ENCODE data around the gene ASTN1.

ASTN1 gene

GRCh38 chr1:176866011-176866714 is 298.3 kb downstream of the ASTN1 start:
- no peak for DNase-seq

- DNase-seq, result no peak
These were observed 300.3 kb downstream of the ASTN1 start for GRCh38 chr1:176864211-176864610.

GRCh38 chr1:176863613-176864012 is 300.9 kb downstream of the ASTN1 start:
- no peak for DNase-seq

- no peak for DNase-seq
These were observed 306.0 kb downstream of the ASTN1 start for GRCh38 chr1:176858433-176858916.

GRCh38 chr1:176857632-176858031 is 306.9 kb downstream of the ASTN1 start:
- no peak for DNase-seq

GRCh38 chr1:176854758-176855745 is 309.5 kb downstream of the ASTN1 start:
- no peak for DNase-seq

GRCh38 chr1:176854121-176854520 is 310.4 kb downstream of the ASTN1 start:
- DNase-seq, result no peak

GRCh38 chr1:176853503-176853902 is 311.0 kb downstream of the ASTN1 start:
- no peak for DNase-seq

- no peak for DNase-seq
These were observed 312.4 kb downstream of the ASTN1 start for GRCh38 chr1:176852124-176852523.

- no peak for DNase-seq
These were observed 313.6 kb downstream of the ASTN1 start for GRCh38 chr1:176850871-176851270.

- DNase-seq, result no peak
These were observed 315.2 kb downstream of the ASTN1 start for GRCh38 chr1:176849281-176849680.

- DNase-seq, result no peak
These were observed 317.5 kb downstream of the ASTN1 start for GRCh38 chr1:176847052-176847451.

- no peak for DNase-seq
These were observed 320.9 kb downstream of the ASTN1 start for GRCh38 chr1:176843352-176844297.

- no peak for DNase-seq
These were observed 323.3 kb downstream of the ASTN1 start for GRCh38 chr1:176841238-176841637.

- no peak for DNase-seq
These were observed 325.3 kb downstream of the ASTN1 start for GRCh38 chr1:176839216-176839615.

GRCh38 chr1:176838276-176838995 is 326.1 kb downstream of the ASTN1 start:
- no peak for DNase-seq

- no peak for DNase-seq
These were observed 326.8 kb downstream of the ASTN1 start for GRCh38 chr1:176837708-176838107.

GRCh38 chr1:176831150-176831549 is 333.4 kb downstream of the ASTN1 start:
- DNase-seq, result no peak

- DNase-seq, result no peak
These were observed 335.3 kb downstream of the ASTN1 start for GRCh38 chr1:176829261-176829660.

- no peak for DNase-seq
These were observed 338.2 kb downstream of the ASTN1 start for GRCh38 chr1:176826265-176826664.

GRCh38 chr1:176820391-176821031 is 344.0 kb downstream of the ASTN1 start:
- DNase-seq, result no peak

All from NCI-H2029 treated with DMSO at 0.1 percent for 48 hours (cell line).